ENCODE results near the gene PTPRN2. TPM values are rescaled to one million over a fixed set of nuclear protein-coding genes. Genes with fewer than 3 reads are reported as not detected.
"Not testable (repeated sequence)": the region's sequence is repeated elsewhere in the genome, so short reads cannot be mapped to it uniquely, and the experiment has no call there.

The PTPRN2 gene
- total RNA-seq, 1 experiment from 2014 or later, result 2.9 TPM

GRCh38 chr7:157737151-157738065 is 850.2 kb downstream of the PTPRN2 start:
- DNase-seq (ENCODE audit: extremely low read depth, low read depth), result no peak

GRCh38 chr7:157736341-157736740 is 851.3 kb downstream of the PTPRN2 start:
- DNase-seq (ENCODE audit: extremely low read depth, low read depth), result no peak

GRCh38 chr7:157735826-157736225 is 851.8 kb downstream of the PTPRN2 start:
- DNase-seq (ENCODE audit: extremely low read depth, low read depth), result no peak

- no peak for DNase-seq (ENCODE audit: extremely low read depth, low read depth)
Observed at GRCh38 chr7:157734676-157735640, 852.7 kb downstream of the PTPRN2 start.

GRCh38 chr7:157733760-157734395 is 853.7 kb downstream of the PTPRN2 start:
- not testable (repeated sequence) for DNase-seq (ENCODE audit: extremely low read depth, low read depth)

- no peak for DNase-seq (ENCODE audit: extremely low read depth, low read depth)
Observed at GRCh38 chr7:157731126-157731525, 856.5 kb downstream of the PTPRN2 start.

- DNase-seq (ENCODE audit: extremely low read depth, low read depth), result no peak
Observed at GRCh38 chr7:157730614-157731013, 857.0 kb downstream of the PTPRN2 start.

GRCh38 chr7:157729566-157729965 is 858.1 kb downstream of the PTPRN2 start:
- DNase-seq (ENCODE audit: extremely low read depth, low read depth), result no peak

GRCh38 chr7:157727964-157728615 is 859.5 kb downstream of the PTPRN2 start:
- DNase-seq (ENCODE audit: extremely low read depth, low read depth), result no peak

- no peak for DNase-seq (ENCODE audit: extremely low read depth, low read depth)
Observed at GRCh38 chr7:157726764-157727163, 860.9 kb downstream of the PTPRN2 start.

GRCh38 chr7:157725312-157725711 is 862.3 kb downstream of the PTPRN2 start:
- DNase-seq (ENCODE audit: extremely low read depth, low read depth), result not testable (repeated sequence)

GRCh38 chr7:157723205-157723604 is 864.4 kb downstream of the PTPRN2 start:
- no peak for DNase-seq (ENCODE audit: extremely low read depth, low read depth)

- no peak for DNase-seq (ENCODE audit: extremely low read depth, low read depth)
Observed at GRCh38 chr7:157722137-157723060, 865.2 kb downstream of the PTPRN2 start.

- no peak for DNase-seq (ENCODE audit: extremely low read depth, low read depth)
Observed at GRCh38 chr7:157721468-157722136, 866.0 kb downstream of the PTPRN2 start.

- no peak for DNase-seq (ENCODE audit: extremely low read depth, low read depth)
Observed at GRCh38 chr7:157719705-157720655, 867.6 kb downstream of the PTPRN2 start.

- no peak for DNase-seq (ENCODE audit: extremely low read depth, low read depth)
Observed at GRCh38 chr7:157719008-157719682, 868.5 kb downstream of the PTPRN2 start.

Measured in NCI-H460 (cell line).